T-helper 2 cell treated with Interferon-gamma antibody and Interleukin-4, amounts not matched to agents 100 ng/mL and 5 ng/mL, for 36 hours (primary cell): ENCODE results near the gene FNTB. TPM values are rescaled to one million over a fixed set of nuclear protein-coding genes. Genes with fewer than 3 reads are reported as not detected.

Experiments
- intact Hi-C: fragments of 100-400 bp; cut with micrococcal nuclease; formaldehyde crosslinking; loops from one replicate; pipeline ENCODE4 v1.15.1; 2023
- total RNA-seq: library from RNA; stranded (reverse); gene quantifications from 2 replicates; pipeline ENCODE4 v1.2.3, GENCODE V29; 2022

FNTB gene
- total RNA-seq, 1 donor from 2014 or later, result 15.9 TPM

GRCh38 chr14:65043893-65044595, 57.3 kb downstream of the FNTB start:
- intact Hi-C loops, result no loop called here

- intact Hi-C loops, result no loop called here
These were observed 57.9 kb downstream of the FNTB start for GRCh38 chr14:65044596-65044959.

GRCh38 chr14:65045006-65045405, 58.3 kb downstream of the FNTB start:
- intact Hi-C loops, result no loop called here

- intact Hi-C loops, result no loop called here
These were observed 59.0 kb downstream of the FNTB start for GRCh38 chr14:65045709-65046108.

- intact Hi-C loops, result no loop called here
These were observed 66.1 kb downstream of the FNTB start for GRCh38 chr14:65052832-65053231.

GRCh38 chr14:65053466-65053865, 66.8 kb downstream of the FNTB start:
- intact Hi-C loops, result no loop called here

- intact Hi-C loops, result no loop called here
These were observed 67.9 kb downstream of the FNTB start for GRCh38 chr14:65054471-65055085.

- intact Hi-C loops, result no loop called here
These were observed 71.0 kb downstream of the FNTB start for GRCh38 chr14:65057695-65058094.

- intact Hi-C loops, result no loop called here
These were observed 75.7 kb downstream of the FNTB start for GRCh38 chr14:65062096-65063075.

GRCh38 chr14:65065719-65066118, 79.0 kb downstream of the FNTB start:
- intact Hi-C loops, result no loop called here

- intact Hi-C loops, result no loop called here
These were observed 83.2 kb downstream of the FNTB start for GRCh38 chr14:65069874-65070413.

GRCh38 chr14:65070471-65070976, 83.8 kb downstream of the FNTB start:
- intact Hi-C loops, result no loop called here

- intact Hi-C loops, result no loop called here
These were observed 84.8 kb downstream of the FNTB start for GRCh38 chr14:65071544-65071943.

- intact Hi-C loops, result no loop called here
These were observed 85.6 kb downstream of the FNTB start for GRCh38 chr14:65072256-65072655.

- intact Hi-C loops, result no loop called here
These were observed 86.2 kb downstream of the FNTB start for GRCh38 chr14:65072937-65073336.

- intact Hi-C loops, result no loop called here
These were observed 87.0 kb downstream of the FNTB start for GRCh38 chr14:65073605-65074201.

GRCh38 chr14:65074449-65075150, 87.9 kb downstream of the FNTB start:
- intact Hi-C loops, result no loop called here

GRCh38 chr14:65075628-65076325, 89.1 kb downstream of the FNTB start:
- intact Hi-C loops, result no loop called here

- intact Hi-C loops, result no loop called here
These were observed 90.6 kb downstream of the FNTB start for GRCh38 chr14:65077318-65077717.

- intact Hi-C loops, result no loop called here
These were observed 92.5 kb downstream of the FNTB start for GRCh38 chr14:65079201-65079600.
